ENCODE results near the gene CMSS1.
A peak's percentile ranks its signal among the peaks of the same experiment; 100 is the strongest.

Gene CMSS1

GRCh38 chr3:99910752-99911290 lies 93.2 kb downstream of the CMSS1 start:
- no peak overlapping the region for H3K4me3 ChIP-seq (ENCODE audit: low read depth, low read length)
- no peak overlapping the region for H3K27ac ChIP-seq (ENCODE audit: extremely low read depth, low read depth, low read length)
- TF ChIP-seq OSR2 (tag by site-specific recombination; IDR thresholded peaks at IDR 0.05) (peak; percentile 47; the same call in 1 of the 2 replicates), ZFP3 (tag by site-specific recombination; IDR thresholded peaks at IDR 0.05; ENCODE audit: low read depth) (no peak), WT1 (tag by site-specific recombination; IDR thresholded peaks at IDR 0.05) (0 out of 2 replicates have a peak, but pooled peaks have one; percentile 18)
- CTCF ChIA-PET = interaction anchor here (0.7 kb wide), 1 partner anchor 146 kb away, joined by 3 read pairs; no protein-coding TSS in a partner anchor
- H3K4me1 ChIP-seq (ENCODE audit: control insufficient read depth, insufficient read depth, low read length) = peaks cover 2% of the 10 kb centered on the region; the same call in 1 of the 2 replicates
- H3K36me3 ChIP-seq (ENCODE audit: control insufficient read depth in 2 of 2, insufficient read depth in 1 of 2, low read length in 2 of 2) = no peaks in the 10 kb centered on the region
- POLR2A ChIA-PET = no interaction called here
- no peaks in the 10 kb centered on the region for H3K9me3 ChIP-seq (ENCODE audit: control insufficient read depth, insufficient read depth, low read depth, low read length)

DNA sequence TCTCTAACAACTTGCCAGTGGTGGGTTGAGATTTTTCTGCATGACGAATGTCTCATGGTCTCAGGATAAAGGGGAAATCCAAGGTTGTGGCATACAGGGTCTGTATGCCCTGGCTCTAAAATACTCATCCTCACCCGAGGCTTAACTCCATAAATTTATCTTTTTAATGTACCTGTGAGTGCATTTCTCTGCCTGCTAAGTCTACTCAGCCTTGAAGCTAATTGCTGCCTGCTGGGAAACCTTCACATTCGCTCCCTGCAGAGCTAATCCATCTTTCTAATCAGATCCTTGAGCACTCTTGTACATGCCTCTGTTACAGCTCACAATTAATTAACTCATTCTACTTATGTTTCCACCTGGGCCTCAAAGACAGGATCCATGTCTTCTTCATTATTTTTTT lies 93.8 kb downstream of the CMSS1 start:
- ChIA-PET CTCF (interaction anchor here (0.7 kb wide), 1 partner anchor 11 kb away, joined by 3 read pairs; no protein-coding TSS in a partner anchor), POLR2A (no interaction called here)
- no peaks in the 10 kb centered on the region for H3K9me3 ChIP-seq (ENCODE audit: control insufficient read depth, insufficient read depth, low read depth, low read length)
- no peaks in the 10 kb centered on the region for H3K36me3 ChIP-seq (ENCODE audit: control insufficient read depth in 2 of 2, insufficient read depth in 1 of 2, low read length in 2 of 2)
- no peak overlapping the region for H3K27ac ChIP-seq (ENCODE audit: extremely low read depth, low read depth, low read length)
- peaks cover 2% of the 10 kb centered on the region; the same call in 1 of the 2 replicates for H3K4me1 ChIP-seq (ENCODE audit: control insufficient read depth, insufficient read depth, low read length)
- no peak overlapping the region for H3K4me3 ChIP-seq (ENCODE audit: low read depth, low read length)
- TF ChIP-seq FEZF1 (tag by site-specific recombination; IDR thresholded peaks at IDR 0.05) = peak; percentile 78
- TF ChIP-seq GLIS1 (tag by site-specific recombination; IDR thresholded peaks at IDR 0.05) = peak; percentile 75
- peak; percentile 60; the same call in 1 of the 2 replicates for TF ChIP-seq ZNF843 (tag by site-specific recombination; IDR thresholded peaks at IDR 0.05)
- no peak for TF ChIP-seq ZNF391 (tag by site-specific recombination; IDR thresholded peaks at IDR 0.05; ENCODE audit: borderline replicate concordance, low read depth)
- TF ChIP-seq KLF8 (tag by site-specific recombination; IDR thresholded peaks at IDR 0.05) = no peak
- TF ChIP-seq ZNF600 (tag by site-specific recombination; IDR thresholded peaks at IDR 0.05) = no peak
- TF ChIP-seq ZFHX2 (tag by site-specific recombination; conservative IDR thresholded peaks at IDR 0.05) = no peak
- TF ChIP-seq MYNN (tag by site-specific recombination; IDR thresholded peaks at IDR 0.05; ENCODE audit: borderline replicate concordance) = no peak
- TF ChIP-seq ZNF362 (tag by site-specific recombination; IDR thresholded peaks at IDR 0.05) = no peak
- no peak for TF ChIP-seq ATF2 (tag by site-specific recombination; IDR thresholded peaks at IDR 0.05; ENCODE audit: low read depth)
- TF ChIP-seq ZNF629 (tag by site-specific recombination; IDR thresholded peaks at IDR 0.05) = peak; percentile 28; the same call in 1 of the 2 replicates
- TF ChIP-seq ZNF596 (tag by site-specific recombination; IDR thresholded peaks at IDR 0.05) = peak; percentile 39; the same call in 1 of the 2 replicates
- no peak for TF ChIP-seq KLF1 (tag by site-specific recombination; IDR thresholded peaks at IDR 0.05)
- TF ChIP-seq ZNF518A (tag by site-specific recombination; conservative IDR thresholded peaks at IDR 0.05; ENCODE audit: low read depth) = no peak
- TF ChIP-seq, protein P1, sequence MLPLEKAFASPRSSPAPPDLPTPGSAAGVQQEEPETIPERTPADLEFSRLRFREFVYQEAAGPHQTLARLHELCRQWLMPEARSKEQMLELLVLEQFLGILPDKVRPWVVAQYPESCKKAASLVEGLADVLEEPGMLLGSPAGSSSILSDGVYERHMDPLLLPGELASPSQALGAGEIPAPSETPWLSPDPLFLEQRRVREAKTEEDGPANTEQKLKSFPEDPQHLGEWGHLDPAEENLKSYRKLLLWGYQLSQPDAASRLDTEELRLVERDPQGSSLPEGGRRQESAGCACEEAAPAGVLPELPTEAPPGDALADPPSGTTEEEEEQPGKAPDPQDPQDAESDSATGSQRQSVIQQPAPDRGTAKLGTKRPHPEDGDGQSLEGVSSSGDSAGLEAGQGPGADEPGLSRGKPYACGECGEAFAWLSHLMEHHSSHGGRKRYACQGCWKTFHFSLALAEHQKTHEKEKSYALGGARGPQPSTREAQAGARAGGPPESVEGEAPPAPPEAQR (tag by site-specific recombination; IDR thresholded peaks at IDR 0.05) = no peak
- TF ChIP-seq, protein P2, sequence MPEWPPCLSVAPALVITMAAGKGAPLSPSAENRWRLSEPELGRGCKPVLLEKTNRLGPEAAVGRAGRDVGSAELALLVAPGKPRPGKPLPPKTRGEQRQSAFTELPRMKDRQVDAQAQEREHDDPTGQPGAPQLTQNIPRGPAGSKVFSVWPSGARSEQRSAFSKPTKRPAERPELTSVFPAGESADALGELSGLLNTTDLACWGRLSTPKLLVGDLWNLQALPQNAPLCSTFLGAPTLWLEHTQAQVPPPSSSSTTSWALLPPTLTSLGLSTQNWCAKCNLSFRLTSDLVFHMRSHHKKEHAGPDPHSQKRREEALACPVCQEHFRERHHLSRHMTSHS (tag by site-specific recombination; IDR thresholded peaks at IDR 0.05) = no peak
- TF ChIP-seq, protein P3, sequence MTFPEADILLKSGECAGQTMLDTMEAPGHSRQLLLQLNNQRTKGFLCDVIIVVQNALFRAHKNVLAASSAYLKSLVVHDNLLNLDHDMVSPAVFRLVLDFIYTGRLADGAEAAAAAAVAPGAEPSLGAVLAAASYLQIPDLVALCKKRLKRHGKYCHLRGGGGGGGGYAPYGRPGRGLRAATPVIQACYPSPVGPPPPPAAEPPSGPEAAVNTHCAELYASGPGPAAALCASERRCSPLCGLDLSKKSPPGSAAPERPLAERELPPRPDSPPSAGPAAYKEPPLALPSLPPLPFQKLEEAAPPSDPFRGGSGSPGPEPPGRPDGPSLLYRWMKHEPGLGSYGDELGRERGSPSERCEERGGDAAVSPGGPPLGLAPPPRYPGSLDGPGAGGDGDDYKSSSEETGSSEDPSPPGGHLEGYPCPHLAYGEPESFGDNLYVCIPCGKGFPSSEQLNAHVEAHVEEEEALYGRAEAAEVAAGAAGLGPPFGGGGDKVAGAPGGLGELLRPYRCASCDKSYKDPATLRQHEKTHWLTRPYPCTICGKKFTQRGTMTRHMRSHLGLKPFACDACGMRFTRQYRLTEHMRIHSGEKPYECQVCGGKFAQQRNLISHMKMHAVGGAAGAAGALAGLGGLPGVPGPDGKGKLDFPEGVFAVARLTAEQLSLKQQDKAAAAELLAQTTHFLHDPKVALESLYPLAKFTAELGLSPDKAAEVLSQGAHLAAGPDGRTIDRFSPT (tag by site-specific recombination; IDR thresholded peaks at IDR 0.05) = peak; percentile 47; the same call in 1 of the 2 replicates
